MCF 10A (cell line): ENCODE results near the gene TPD52L1. TPM values are rescaled to one million over a fixed set of nuclear protein-coding genes. Genes with fewer than 3 reads are reported as not detected.
A peak's percentile ranks its signal among the peaks of the same experiment; 100 is the strongest.

Source experiments
- BruUV-seq: library from RNA; stranded (reverse); fragments of 400-500 nt; replicated peaks from 2 replicates; lab custom pipeline; 2021; lab: Mats Ljungman, UMichigan
- CTCF ChIA-PET: fragments of 300-600 bp; sonication (Branson Sonifier 250); formaldehyde crosslinking; extraction: SDS; loops from one replicate; lab custom pipeline; 2021; ENCODE audit warnings: antibody characterized with exemption, inconsistent platforms; lab: Yijun Ruan, JAX
- POLR2A ChIA-PET: fragments of 300-600, 350-650 bp; sonication (Branson Sonifier 250); formaldehyde crosslinking; extraction: SDS; loops from one replicate; lab custom pipeline; 2020; ENCODE audit warnings: antibody characterized with exemption, inconsistent platforms; lab: Yijun Ruan, JAX
- DNase-seq: peaks from one replicate; pipeline ENCODE4 v3.0.0-alpha.2; 2018; ENCODE audit not compliant: unreplicated experiment
- H3K27ac Mint-ChIP-seq: one replicate; pipeline ENCODE4 v1.8.0; 2022; ENCODE audit warnings: mild to moderate bottlenecking, low read depth, mixed read lengths; ENCODE audit not compliant: unreplicated experiment
- H3K27me3 Mint-ChIP-seq: one replicate; pipeline ENCODE4 v1.8.0; 2022; ENCODE audit warnings: mixed read lengths; ENCODE audit not compliant: insufficient read depth, unreplicated experiment
- H3K36me3 Mint-ChIP-seq: one replicate; pipeline ENCODE4 v1.8.0; 2022; ENCODE audit warnings: mild to moderate bottlenecking, moderate library complexity, mixed read lengths; ENCODE audit not compliant: insufficient read depth, unreplicated experiment
- H3K4me1 Mint-ChIP-seq: one replicate; pipeline ENCODE4 v1.8.0; 2022; ENCODE audit warnings: mixed read lengths; ENCODE audit not compliant: insufficient read depth, unreplicated experiment
- H3K4me3 Mint-ChIP-seq: one replicate; pipeline ENCODE4 v1.8.0; 2022; ENCODE audit warnings: mild to moderate bottlenecking, moderate library complexity, mixed read lengths; ENCODE audit not compliant: unreplicated experiment
- H3K9me3 Mint-ChIP-seq: one replicate; pipeline ENCODE4 v1.8.0; 2022; ENCODE audit warnings: mixed read lengths; ENCODE audit not compliant: unreplicated experiment
- CTCF ChIP-seq: fragments of 200-600 bp; IDR thresholded peaks from one replicate; pipeline ENCODE4 v1.8.0; 2022; ENCODE audit warnings: antibody characterized with exemption, mild to moderate bottlenecking; ENCODE audit not compliant: unreplicated experiment
- intact Hi-C: fragments of 100-400 bp; cut with micrococcal nuclease; formaldehyde crosslinking; loops from 2 replicates; pipeline ENCODE4 v1.14.1; 2022
- total RNA-seq: library from RNA; stranded (reverse); gene quantifications from 2 replicates; pipeline ENCODE4 v1.2.3, GENCODE V29; 2022

Gene TPD52L1
- total RNA-seq, 1 experiment from 2014 or later, result 69.5 TPM

- BruUV-seq, result no TSS peak
- Mint-ChIP-seq H3K4me1 (peaks cover 10% of the 10 kb centered on the region), H3K9me3 (no peaks in the 10 kb centered on the region), H3K4me3 (no peak overlapping the region), H3K27ac (no peak overlapping the region), H3K36me3 (no peaks in the 10 kb centered on the region), H3K27me3 (no peaks in the 10 kb centered on the region)
- POLR2A ChIA-PET, result interaction anchor here (1.1 kb wide), 1 partner anchor 18 kb away, joined by 4 read pairs; no protein-coding TSS in a partner anchor
- intact Hi-C loops, result no loop called here
- no peak for TF ChIP-seq CTCF
- CTCF ChIA-PET, result interaction anchor here (1.3 to 2.0 kb wide), 4 partner anchors 76 to 523 kb away, joined by 4 to 7 read pairs (median 4); no protein-coding TSS in a partner anchor
- no peak for DNase-seq
These were observed 115.2 kb downstream of the TPD52L1 start for GRCh38 chr6:125268765-125269164.

DNA sequence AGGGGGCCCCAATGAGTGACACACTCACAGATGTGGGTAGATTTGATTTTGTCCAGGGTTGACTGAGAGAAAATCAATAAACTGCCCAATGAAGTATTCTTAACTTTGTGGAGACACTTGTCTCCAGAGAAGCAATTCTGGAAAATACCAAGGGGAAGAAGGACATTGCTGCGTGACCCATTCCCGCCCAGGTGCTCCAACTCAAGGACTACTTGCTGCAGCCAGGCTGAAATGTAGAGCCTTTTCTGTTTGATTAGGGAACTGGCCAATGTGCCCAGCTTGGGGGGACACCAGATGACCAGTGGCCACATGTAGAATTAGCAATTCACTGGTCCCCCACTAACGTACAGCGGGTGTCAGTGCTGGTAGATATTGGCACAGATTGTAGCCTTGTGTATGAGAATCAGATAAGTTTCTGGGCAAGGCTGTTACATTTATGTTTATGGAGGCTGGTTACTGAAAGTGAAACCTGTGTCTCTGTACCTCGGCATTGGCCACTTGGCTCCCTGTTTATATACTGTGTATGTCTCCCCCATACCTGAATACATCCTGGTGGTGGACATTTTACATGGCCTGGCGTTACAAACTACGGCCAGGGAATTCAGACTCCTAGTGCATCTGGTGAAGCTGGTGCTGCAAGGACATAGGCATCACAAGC is 115.9 kb downstream of the TPD52L1 start:
- BruUV-seq, result no TSS peak
- Mint-ChIP-seq H3K36me3 (no peaks in the 10 kb centered on the region), H3K4me1 (peaks cover 16% of the 10 kb centered on the region), H3K4me3 (no peak overlapping the region), H3K9me3 (no peaks in the 10 kb centered on the region), H3K27me3 (no peaks in the 10 kb centered on the region), H3K27ac (no peak overlapping the region)
- ChIA-PET POLR2A (interaction anchor here (1.1 kb wide), 2 partner anchors 18 to 67 kb away, joined by 4 read pairs; no protein-coding TSS in a partner anchor), CTCF (interaction anchor here (1.5 kb wide), 1 partner anchor 77 kb away, joined by 4 read pairs; no protein-coding TSS in a partner anchor)
- TF ChIP-seq CTCF, result no peak
- intact Hi-C loops, result no loop called here
- DNase-seq, result no peak

DNA sequence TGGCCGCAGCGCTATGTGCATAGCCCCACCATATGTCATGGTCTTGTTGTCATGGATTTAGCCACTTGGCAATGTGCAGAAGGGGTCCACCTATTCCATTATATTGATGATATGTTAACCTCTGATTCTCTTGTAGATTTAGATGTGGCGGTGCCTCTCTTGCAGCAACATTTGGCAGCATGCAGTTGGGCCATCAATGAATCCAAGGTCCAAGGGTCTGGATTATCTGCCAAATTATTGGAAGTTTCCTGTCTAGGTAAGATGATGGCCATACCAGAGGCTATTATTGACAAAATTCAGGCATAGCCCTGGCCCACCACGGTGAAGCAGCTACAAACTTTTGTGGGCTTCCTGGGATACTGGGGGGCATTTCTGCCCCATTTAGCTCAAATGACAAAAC is 116.8 kb downstream of the TPD52L1 start:
- BruUV-seq, result no TSS peak
- ChIA-PET CTCF (interaction anchor here (0.6 to 1.5 kb wide), 3 partner anchors 78 to 1917 kb away, joined by 3 to 4 read pairs (median 3); no protein-coding TSS in a partner anchor), POLR2A (interaction anchor here (1.1 kb wide), 1 partner anchor 68 kb away, joined by 4 read pairs; no protein-coding TSS in a partner anchor)
- no peaks in the 10 kb centered on the region for H3K27me3 Mint-ChIP-seq
- no peak overlapping the region for H3K4me3 Mint-ChIP-seq
- peaks cover 23% of the 10 kb centered on the region for H3K4me1 Mint-ChIP-seq
- no peaks in the 10 kb centered on the region for H3K36me3 Mint-ChIP-seq
- TF ChIP-seq CTCF, result no peak
- DNase-seq, result no peak
- H3K27ac Mint-ChIP-seq, result no peak overlapping the region
- intact Hi-C loops, result no loop called here
- no peaks in the 10 kb centered on the region for H3K9me3 Mint-ChIP-seq

GRCh38 chr6:125271486-125272159 is 118.0 kb downstream of the TPD52L1 start:
- Mint-ChIP-seq H3K36me3 (peaks cover 7% of the 10 kb centered on the region), H3K4me3 (no peak overlapping the region), H3K27ac (no peak overlapping the region), H3K9me3 (no peaks in the 10 kb centered on the region), H3K27me3 (no peaks in the 10 kb centered on the region), H3K4me1 (peaks cover 23% of the 10 kb centered on the region)
- CTCF ChIA-PET, result interaction anchor here (0.6 to 2.9 kb wide), 6 partner anchors 8 to 158 kb away, joined by 3 to 14 read pairs (median 7); partner anchors contain the start of gene TPD52L1
- TF ChIP-seq CTCF, result no peak
- peak; percentile 85 for DNase-seq
- POLR2A ChIA-PET, result interaction anchor here (3.7 kb wide), 1 partner anchor 79 kb away, joined by 24 read pairs; no protein-coding TSS in a partner anchor
- BruUV-seq, result no TSS peak
- intact Hi-C loops, result no loop called here
